ENCODE data around the gene MPPED1. TPM values are rescaled to one million over a fixed set of nuclear protein-coding genes. Genes with fewer than 3 reads are reported as not detected.

MPPED1 gene
- total and polyA plus RNA-seq, 2 of the 13 experiments (the other 11 are each of a cell fraction or from before 2014, with no cell fraction given), result 0.77 TPM; not detected in 1

- no peaks in the 10 kb centered on the region for H3K79me2 ChIP-seq (ENCODE audit: insufficient read depth, low read length)
- intact Hi-C loops (cut with micrococcal nuclease; ENCODE audit: unreplicated experiment), result no loop called here
- POLR2A ChIA-PET, result no interaction called here
- no peak for DNase-seq (ENCODE audit: low spot score)
- no peaks in the 10 kb centered on the region for H3K36me3 ChIP-seq (replicated peaks in 1 of 2; ENCODE audit: control insufficient read depth in 1 of 2, insufficient read depth in 2 of 2, low read length in 2 of 2)
- no peak overlapping the region for H2AFZ ChIP-seq (ENCODE audit: low read length)
- CTCF ChIA-PET (ENCODE audit: low intra/inter-chr PET ratio, low total read pairs), result no interaction called here
- no peak overlapping the region for H3K4me2 ChIP-seq (ENCODE audit: low read depth, low read length)
- H3K4me3 ChIP-seq (replicated peaks in 1 of 3; ENCODE audit: insufficient read depth in 1 of 3, low read depth in 2 of 3, low read length in 3 of 3), result no peak overlapping the region
- no peak overlapping the region for H3K9ac ChIP-seq (ENCODE audit: insufficient read depth, low read depth, low read length)
- no peak for ATAC-seq
- no peak overlapping the region for H3K27ac ChIP-seq (ENCODE audit: extremely low read length, insufficient read depth, low read length)
- BruUV-seq (replicated peaks), result no TSS peak
- in situ Hi-C loops (cut with HindIII; ENCODE audit: extremely low pct_ligation_motif_present, low pct_unique_long_range_greater_than_20kb), result no loop called here
- FAIRE-seq, result no peak
- 46% methylated on average over 15 of the region's 26 CpGs for WGBS (ENCODE audit: low lambda C conversion rate)
- no peaks in the 10 kb centered on the region for H4K20me1 ChIP-seq (ENCODE audit: insufficient read depth, low read length)
- H3K27me3 ChIP-seq (ENCODE audit: control insufficient read depth in 1 of 2, insufficient read depth in 2 of 2, low read length in 2 of 2), result peaks cover 5 to 33% of the 10 kb centered on the region in 2 experiments
- H3K4me1 ChIP-seq (ENCODE audit: insufficient read depth, low read length), result peaks cover 14% of the 10 kb centered on the region
- H3K9me3 ChIP-seq (ENCODE audit: low read length), result no peaks in the 10 kb centered on the region
- TF ChIP-seq ZNF121 (CRISPR knock-in tag; IDR thresholded peaks at IDR 0.05), result no peak
- no peak for TF ChIP-seq ZNF619 (CRISPR knock-in tag; IDR thresholded peaks at IDR 0.05)
- no peak for TF ChIP-seq ZBTB7B (CRISPR knock-in tag; IDR thresholded peaks at IDR 0.05)
- TF ChIP-seq IRX3 (CRISPR knock-in tag; IDR thresholded peaks at IDR 0.05; ENCODE audit: borderline replicate concordance, low read depth), result no peak
- TF ChIP-seq TFAP4 (IDR thresholded peaks at IDR 0.05; ENCODE audit: borderline replicate concordance, low read depth), result no peak
- no peak for TF ChIP-seq WIZ (CRISPR knock-in tag; IDR thresholded peaks at IDR 0.05)
- no peak for TF ChIP-seq NCOA2 (CRISPR knock-in tag; IDR thresholded peaks at IDR 0.05)
- TF ChIP-seq ZSCAN12 (CRISPR knock-in tag; IDR thresholded peaks at IDR 0.05), result no peak
- TF ChIP-seq TEAD2 (CRISPR knock-in tag; IDR thresholded peaks at IDR 0.05), result no peak
- no peak for TF ChIP-seq SUZ12 (IDR thresholded peaks at IDR 0.05; ENCODE audit: low read depth, low read length)
- TF ChIP-seq PRDM10 (CRISPR knock-in tag; IDR thresholded peaks at IDR 0.05; ENCODE audit: low read depth), result no peak
- no peak for TF ChIP-seq ZNF687 (CRISPR knock-in tag; IDR thresholded peaks at IDR 0.05)
These were observed 1.3 kb downstream of the MPPED1 start for GRCh38 chr22:43412808-43413795.
